Stimulated activated CD8-positive, alpha-beta memory T cell treated with anti-CD3 and anti-CD28 coated beads, Interleukin-2, amount 100 ng/mL, for 48 hours (primary cell): ENCODE measurements around the gene LARP4B.

Experiments used
- DNase-seq, 2 donors: peaks; one replicate each; pipeline ENCODE4 v3.0.0-alpha.2; 2020; ENCODE audit warnings: low read depth in 2 of 2

LARP4B gene

DNA sequence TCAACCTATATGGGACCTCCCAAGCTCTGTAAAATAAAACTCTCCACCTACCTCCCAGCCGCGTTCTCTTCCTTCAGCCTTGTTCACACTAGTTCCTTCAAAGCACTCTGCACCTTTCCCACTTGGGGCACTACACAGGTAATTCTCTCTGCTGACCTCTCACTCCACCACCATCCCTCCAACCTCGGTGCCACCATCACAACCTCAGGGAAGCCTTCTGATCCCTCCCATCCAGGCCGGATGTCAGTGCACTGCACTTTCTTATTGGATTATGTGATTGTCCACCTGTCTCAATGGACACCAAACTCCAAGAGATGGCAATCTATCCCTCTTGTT, 7.0 kb downstream of the LARP4B start:
- no peak for DNase-seq

DNA sequence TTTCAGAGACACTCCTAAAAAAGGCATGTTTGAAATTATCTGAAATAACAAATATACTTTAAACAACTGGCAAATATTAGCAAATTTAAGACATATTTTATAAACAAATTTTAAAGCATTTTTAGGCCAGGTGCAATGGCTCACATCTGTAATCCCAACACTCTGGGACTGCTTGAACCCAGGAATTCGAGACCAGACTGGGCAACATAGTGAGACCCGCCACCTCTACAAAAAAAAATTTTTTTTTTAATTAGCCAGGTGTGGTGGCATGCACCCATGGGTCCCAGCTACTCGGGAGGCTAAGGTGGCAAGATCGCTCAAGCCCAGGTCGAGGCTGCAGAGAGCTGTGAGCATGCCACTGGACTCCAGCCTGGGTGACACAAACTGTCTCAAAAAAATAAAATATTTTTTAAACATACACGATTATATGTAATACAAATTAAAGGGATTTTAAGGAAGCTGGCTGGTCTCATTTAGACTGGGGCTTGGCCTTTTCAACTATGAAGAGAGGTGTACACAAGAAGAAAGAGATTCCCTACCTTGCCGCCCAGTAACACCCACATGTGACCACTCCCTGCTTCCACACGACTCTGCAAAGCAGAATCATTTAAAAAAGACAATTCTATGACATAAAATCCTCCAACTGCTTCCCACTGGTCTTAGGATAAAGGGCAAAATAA, 7.5 kb downstream of the LARP4B start:
- DNase-seq, result no peak

DNA sequence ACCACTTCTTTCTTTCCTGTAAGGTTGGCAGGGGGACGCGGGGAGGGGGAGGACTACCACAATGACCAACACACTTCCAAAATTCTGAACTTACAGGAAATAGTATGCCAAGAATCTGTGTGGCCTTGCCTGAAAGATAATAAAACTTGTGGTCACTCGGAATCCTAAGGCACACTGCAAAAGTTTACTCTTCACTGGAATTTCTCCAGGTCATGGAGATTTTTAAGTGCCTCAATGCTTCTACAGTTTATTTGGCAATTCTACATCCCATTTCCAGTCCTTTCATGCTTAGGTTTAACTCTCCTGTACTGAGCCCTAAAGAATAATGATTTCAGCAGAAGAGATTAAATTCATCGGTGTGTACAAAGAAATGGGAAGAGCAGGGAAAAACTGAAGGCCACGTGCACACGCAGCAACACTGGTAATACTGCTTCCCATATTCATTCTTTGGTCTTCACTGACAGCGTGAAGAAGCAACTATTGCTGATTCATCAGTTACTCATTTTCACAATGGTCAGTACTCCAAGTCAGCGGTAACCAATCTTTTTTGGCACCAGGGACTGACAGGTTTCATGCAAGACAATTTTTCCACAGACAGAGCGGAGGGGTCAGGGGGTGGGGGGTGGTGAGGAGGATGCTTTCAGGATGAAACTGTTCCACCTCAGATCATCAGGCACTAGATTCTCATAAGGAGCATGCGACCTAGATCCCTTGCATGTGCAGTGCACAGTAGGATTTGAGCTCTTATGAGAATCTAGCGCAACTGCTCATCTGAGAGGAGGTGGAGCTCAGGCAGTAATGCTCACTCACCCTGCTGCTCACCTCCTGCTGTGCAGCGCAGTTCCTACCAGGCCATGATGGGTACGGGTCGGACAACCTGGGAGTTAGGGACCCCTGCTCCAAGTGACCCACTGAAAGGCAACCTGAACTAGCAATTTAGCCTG, 9.8 kb downstream of the LARP4B start:
- DNase-seq, result no peak

DNA sequence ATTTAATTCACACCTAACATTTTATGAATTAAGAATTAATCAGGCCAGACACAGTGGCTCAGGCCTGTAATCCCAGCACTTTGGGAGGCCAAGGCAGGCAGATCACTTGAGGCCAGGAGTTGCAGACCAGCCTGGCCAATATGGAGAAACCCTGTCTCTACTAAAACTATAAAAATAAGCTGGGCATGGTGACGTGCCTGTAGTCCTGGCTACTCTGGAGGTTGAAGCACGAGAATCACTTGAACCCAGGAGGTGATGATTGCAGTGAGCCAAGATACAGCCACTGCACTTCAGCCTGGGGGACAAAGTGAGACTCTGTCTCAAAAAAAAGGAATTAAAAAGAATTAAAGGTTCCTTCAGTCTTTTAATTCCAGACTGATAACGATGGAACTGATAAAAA, 11.1 kb downstream of the LARP4B start:
- DNase-seq, result no peak

DNA sequence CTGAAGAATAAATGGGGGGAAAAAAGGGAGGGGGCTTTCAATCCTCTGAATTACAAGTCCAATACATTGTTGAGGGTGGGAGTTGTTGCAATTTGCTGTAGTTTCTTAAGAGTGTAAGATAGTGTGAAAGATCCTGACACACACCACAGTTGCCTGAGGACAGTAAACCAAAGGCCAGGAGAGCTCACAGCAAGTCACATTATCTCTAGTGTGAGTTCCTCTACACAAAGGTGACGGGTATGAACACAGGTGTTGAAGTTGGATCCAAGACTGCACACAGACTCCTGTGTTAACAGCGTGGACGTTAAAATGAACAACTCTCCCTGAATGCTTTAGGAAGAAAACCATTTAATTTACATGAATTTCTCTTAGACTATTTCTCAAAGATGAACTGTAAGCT, 12.0 kb downstream of the LARP4B start:
- no peak for DNase-seq

DNA sequence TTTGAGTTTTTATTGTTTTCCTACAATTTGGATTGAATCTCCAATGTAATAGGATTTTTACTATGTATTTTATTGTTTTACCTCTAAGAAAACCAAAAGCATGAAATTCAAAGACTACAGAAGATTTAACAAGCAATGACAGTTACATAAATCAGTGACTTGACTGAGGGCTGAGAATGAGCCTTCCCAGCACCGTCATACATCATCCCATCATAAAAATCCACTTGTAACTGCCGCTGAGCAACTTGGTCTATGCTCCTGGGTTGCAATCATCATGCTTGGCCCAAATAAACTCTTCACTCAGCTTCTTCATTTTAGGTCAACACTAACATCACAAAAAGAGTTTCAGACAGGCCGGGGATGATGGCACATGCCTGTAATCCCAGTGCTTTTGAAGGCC, 13.5 kb downstream of the LARP4B start:
- DNase-seq, result no peak

DNA sequence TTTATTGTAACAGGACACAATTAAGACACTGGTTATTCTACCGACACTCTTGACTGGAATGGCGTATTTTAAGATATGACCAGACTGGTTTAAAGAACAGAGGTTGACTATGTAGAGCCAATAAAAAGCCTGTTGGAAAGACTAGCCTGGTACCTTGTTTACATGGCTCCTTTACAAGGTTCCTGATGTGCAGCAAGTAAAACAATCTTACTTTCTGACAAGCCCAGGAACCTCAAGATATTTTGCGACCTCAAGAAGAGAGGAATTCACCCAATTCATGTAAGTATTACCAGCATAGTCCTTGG, 14.1 kb downstream of the LARP4B start:
- DNase-seq, result no peak

DNA sequence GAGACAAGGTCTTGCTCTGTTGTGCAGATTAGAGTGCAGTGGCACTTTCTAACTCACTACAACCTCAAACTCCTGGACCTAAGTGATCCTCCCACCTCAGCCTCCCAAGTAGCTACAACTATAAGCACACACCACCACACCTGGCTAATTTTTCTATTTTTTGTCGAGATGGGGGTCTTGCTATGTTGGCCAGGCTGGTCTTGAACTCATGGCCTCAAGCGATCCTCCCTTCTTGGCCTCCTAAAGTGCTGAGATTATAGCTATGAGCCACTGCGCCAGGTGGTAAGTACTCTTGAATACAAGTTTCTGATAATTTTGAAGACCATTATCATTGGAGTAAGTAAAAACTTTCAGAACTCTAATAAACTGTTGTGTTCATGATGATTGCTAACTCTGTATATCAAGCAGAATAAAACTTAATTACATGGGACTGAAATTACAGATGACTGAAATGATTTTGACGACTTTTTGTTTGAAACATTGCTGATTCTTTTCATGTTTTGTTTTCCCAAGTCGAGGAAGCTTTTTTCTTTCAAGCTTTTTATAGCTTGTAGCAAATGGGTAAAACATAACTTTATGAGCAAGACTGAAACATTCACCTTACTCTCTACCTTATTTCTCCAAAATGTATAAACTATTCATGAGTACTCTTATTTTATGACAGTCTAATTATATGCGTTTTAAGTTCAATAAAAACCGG, 14.6 kb downstream of the LARP4B start:
- DNase-seq, result no peak

DNA sequence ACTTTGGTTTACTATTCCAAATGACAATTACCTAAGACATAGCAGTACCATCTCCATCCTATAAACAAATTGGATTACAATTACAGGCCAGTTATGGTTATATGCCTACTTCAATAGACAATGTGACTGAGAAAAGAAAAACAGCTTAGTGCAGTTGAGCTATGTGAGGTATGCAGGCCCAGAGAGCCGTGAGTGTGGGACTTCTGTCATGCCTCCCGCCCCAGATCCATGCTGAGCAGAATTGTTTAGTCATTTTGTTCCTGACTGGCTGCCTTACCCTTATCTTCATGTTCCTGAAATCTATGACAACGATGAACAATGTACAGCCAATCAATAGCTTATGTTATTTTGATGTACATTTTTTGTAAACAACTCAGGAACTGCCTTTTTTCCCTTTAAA, 21.7 kb downstream of the LARP4B start:
- DNase-seq, result no peak

DNA sequence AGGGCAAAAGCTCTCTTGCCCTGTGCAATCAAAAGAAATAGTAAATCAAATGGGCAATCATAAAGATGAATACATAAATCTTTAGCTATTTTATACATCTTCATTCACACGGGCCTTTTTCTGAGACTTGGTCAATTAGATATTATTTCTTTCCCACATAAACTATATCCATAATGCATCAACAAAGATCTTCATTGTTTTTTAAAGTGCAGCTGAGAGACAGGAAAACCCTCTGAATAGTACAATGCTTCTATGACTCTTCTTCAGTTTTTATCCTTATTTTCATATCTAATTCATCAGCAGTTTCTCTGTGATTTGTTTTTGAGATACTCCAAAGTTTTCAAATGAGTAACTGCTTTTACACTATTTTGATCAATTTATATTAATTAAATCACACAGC, 25.5 kb downstream of the LARP4B start:
- DNase-seq, result no peak

DNA sequence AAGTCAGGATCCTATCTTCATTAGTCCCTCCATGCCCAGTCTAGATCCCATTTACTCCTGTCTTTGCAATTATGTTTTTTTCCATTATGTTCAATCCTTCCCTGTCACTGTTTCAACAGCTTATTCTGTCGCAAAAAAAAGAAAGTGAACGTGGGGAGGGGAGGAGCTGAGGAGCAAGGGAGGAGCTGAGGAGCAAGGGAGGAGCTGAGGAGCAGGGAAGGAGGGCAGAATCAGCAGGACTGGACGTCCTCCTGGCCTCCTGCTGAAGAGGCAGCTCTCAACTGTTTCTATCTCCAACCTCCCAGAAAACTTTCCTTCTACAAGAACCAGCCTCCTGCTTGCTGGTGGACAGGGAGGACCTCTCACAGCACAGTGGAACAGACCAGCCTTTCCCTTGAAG, 26.0 kb downstream of the LARP4B start:
- DNase-seq, result no peak

DNA sequence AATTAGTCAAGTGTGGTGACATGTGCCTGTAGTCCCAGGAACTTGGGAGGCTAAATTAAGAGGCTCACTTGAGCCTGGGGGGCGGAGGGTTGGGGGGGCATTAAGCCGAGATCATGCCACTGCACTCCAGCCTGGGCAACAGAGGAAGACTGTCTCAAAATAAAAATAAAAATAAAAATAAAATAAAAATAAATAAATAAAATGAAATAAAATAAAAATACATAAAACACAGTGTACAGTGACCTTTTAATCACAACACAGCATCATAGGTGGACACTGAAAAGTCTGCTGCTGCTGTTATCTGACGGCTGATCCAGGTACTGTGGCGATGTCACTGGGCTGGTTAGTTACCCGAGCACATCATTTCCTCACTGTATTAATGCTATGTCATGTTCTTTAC, 27.1 kb downstream of the LARP4B start:
- DNase-seq, result no peak

DNA sequence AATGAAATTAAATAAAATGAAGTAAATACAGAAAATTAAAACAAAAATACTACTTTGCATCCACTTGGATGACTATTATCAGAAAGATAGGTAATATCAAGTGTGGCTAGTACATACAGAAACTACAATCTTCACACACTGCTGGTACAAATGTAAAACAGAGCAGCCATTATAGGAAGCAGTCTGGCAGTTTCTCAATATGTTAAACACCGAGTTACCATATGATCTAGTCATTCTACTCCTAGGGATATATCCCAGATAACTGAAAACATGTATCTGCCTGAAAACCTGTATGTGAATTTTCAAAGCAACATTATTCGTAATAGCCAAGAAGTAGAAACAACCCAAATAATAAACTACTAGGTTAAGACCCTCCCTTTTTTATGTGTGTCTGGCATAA, 33.4 kb downstream of the LARP4B start:
- DNase-seq, result no peak

DNA sequence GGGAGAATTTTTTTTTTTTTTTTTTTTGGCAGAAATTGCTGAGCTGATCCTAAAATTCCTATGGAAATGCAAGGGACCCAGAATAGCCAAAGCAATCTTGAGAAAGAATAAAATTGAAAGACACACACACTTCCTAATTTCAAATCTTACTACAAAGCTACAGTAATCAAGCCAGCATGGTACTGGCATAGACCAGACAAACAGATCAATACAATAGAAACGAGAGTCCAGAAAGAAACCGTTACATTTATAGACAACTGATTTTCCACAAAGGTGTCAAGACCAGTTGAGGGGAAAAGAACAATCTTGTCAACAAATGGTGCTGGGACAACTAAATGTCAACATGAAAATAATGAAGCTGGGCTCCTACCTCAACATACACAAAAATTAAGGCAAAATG, 34.5 kb downstream of the LARP4B start:
- DNase-seq, result no peak

DNA sequence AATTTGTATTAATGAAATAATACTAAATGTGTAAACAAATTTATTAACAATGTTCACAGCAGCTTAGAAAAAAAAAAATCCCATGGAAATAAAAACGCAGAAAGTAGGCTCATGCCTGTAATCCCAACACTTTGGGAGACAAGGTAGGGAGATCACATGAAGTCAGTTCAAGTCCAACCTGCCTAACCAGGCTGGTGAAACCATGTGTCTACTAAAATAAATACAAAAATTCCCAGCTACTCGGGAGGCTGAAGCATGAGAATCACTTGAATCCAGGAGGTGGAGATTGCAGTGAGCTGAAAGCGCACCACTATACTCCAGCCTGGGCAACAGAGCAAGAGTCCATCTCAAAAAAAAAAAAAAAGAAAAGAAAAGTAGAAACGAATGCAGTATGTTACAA, 36.2 kb downstream of the LARP4B start:
- DNase-seq, result no peak

DNA sequence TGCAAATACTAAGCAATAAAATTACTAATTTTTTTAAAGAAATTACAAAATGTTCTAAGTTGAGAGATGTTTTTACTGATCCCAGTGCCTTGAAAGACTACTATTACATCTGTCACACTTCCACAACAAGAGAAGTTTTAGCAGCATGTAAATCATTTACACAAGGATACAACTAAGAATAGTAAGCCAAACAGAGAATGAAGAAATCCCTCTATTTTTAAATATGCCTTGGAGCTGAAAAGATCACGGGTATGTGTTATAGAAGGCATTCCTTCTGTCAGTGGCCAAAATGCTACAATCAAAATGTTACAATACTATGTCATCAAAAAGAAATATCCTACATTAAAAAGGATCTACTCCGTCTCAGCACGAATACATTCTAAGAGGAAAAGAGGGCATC, 52.6 kb downstream of the LARP4B start:
- DNase-seq, result no peak

DNA sequence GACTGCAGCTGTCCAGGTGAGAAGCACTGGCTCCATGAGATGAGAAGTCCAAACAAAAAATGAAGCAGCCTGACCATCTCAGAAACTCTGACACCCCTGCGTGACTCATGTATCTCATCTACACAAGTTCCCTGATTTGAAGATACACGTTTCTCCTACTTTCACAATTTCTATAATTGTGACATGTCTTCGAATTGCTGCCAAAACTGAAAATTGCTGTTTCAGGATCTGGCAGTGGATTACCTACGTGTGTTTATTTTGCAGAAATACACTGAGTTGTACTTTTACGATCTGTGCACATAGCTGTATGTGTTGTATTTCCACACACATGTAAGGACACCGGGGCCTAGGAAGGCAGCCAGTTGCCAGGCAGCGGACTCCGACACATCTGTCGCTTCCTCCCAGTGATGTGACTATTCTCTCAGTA, 53.2 kb downstream of the LARP4B start:
- DNase-seq, result no peak

DNA sequence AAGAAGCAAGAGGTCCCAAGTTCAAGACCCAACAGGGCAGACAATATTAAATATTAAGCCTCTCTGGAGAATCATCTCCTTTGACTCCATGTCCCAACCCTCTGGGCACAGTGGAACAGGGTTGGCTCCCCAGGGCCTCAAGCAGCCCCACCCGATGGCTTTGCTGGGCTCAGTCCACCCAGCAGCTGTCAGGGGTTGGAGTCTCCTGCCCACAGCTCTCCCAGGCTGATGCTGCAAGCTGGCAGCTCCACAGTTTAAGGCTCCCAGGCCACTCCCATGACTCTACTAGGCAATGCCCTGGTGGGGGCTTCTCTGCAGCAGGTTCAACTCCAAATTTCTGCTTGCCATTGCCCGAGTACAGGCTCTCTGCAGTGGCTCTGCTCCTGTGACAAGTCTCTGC, 55.1 kb downstream of the LARP4B start:
- no peak for DNase-seq

DNA sequence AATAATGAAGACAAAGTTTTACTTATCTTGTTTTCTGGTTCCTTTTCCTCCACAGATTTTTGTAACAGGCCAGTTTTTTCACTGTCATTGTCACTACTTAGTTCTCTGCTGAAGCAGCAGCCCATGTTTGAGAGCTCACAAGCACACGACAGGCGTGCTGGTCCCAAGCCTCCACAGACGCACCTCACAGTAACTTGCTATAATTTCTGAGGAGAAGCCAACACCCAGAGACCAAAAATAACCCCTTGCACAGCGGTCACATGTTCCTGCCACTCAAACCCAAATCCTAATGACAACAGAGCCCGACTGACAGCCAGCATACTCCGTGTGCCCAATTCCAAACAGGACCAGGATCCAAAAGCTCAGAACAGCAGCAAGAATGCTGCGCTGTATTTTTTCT, 58.5 kb downstream of the LARP4B start:
- DNase-seq, result no peak

DNA sequence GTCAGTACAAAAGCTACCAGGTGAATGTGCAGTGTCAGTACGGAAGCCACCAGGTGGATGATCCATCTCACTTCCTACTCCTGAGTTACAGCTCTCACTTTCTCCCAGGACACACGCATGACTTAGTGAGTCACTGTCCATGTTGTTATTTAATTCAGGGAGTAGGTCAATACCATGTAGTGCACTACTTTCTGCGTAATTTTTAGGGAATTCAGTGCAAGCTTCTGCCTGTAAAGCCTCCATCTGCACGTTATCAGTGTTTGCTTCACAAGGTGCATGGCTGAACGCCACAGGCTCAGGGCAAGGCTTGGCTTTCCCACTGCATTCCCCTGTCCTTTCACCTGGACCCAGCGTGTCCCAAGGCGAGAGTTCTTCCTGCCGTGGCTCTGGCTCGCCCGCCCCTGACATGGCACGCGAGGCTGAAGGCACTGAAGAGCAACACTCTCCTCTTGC, 59.5 kb downstream of the LARP4B start:
- no peak for DNase-seq

DNA sequence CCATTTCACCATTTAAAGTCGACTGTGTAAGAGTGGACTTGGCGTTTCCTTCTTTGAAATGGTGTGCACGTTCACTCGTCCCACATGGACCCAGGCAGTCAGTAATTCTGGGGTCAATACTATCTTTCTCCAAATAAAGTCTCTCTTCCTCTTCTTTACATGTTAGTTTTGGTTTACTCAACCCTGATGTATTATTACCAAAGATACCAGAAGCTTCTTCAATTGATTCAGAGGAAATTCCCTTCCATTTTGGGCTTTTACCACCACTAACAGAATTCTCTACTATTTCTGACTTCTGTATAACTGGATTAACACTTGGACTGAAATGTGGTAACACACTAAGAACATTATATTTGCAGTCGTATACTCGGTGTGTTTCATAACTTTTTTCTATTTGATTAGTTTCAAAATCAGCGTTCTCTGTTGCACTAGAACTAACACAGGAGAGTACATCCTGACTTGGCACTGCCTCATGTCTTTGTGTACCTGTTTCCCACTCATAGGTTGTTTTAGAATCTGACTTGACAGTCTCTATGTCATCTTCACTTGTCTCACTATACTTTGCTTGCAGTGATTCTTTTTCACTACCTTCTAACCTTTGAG, 60.8 kb downstream of the LARP4B start:
- no peak for DNase-seq

DNA sequence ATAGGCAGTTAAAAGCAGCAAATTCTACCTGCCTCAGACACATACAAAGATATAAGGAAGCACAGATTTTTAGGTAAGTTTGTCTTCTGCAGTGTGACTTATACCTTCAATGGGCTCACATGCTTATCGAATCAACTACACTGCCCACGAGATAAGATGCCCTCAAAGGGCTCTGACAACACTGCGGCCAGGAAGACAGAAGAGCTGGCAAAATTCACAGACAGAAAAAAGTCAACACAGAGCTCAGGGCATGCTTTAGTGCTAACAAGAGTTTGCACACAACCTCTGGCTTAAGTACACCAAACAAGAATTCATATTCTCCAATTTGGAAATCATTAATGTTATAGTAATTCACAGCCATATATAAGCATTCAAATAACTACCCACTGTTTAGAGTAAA, 62.3 kb downstream of the LARP4B start:
- DNase-seq, result no peak

DNA sequence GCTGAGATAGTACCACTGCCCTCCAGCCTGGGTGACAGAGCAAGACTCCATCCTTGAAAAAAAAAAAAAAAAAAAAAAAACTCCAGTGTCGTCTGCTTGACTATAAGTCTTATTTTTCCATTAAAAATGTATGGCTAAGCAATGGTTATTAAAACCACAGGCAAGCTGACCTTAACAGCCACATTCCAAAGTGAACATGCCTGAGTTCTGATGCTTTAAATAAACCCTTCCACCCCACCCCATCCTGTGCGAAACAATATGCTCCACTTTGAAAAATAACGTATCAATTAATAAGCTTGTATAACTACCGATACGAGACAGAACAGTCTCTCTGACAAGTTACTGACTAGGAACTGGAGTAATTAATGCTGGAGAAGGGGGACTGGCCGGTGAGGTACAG, 63.7 kb downstream of the LARP4B start:
- no peak for DNase-seq
